ELF-1 (cell line): ENCODE measurements around the gene ITPKB.
A peak's percentile ranks its signal among the peaks of the same experiment; 100 is the strongest.
"Not testable (repeated sequence)": the region's sequence is repeated elsewhere in the genome, so short reads cannot be mapped to it uniquely, and the experiment has no call there.

Experiments
- DNase-seq: peaks from one replicate; pipeline ENCODE4 v3.0.0-alpha.2; 2016; ENCODE audit warnings: low read depth, low spot score

ITPKB gene

GRCh38 chr1:226738995-226739695, at the start of gene ITPKB:
TSS of gene ITPKB (minus strand) at chr1:226739282. CDS start at chr1:226737458, 1,824 bp downstream.
- peak; percentile 47 for DNase-seq

GRCh38 chr1:226787638-226788037, 48.6 kb upstream of the ITPKB start:
- no peak for DNase-seq

- no peak for DNase-seq
Observed at GRCh38 chr1:226787071-226787470, 48.0 kb upstream of the ITPKB start.

GRCh38 chr1:226786550-226786949, 47.5 kb upstream of the ITPKB start:
- no peak for DNase-seq

GRCh38 chr1:226785805-226786204, 46.7 kb upstream of the ITPKB start:
- DNase-seq = no peak

- DNase-seq = no peak
Observed at GRCh38 chr1:226784081-226785049, 45.3 kb upstream of the ITPKB start.

GRCh38 chr1:226782845-226783601, 43.9 kb upstream of the ITPKB start:
- no peak for DNase-seq

- no peak for DNase-seq
Observed at GRCh38 chr1:226781937-226782609, 43.0 kb upstream of the ITPKB start.

GRCh38 chr1:226779561-226779960, 40.5 kb upstream of the ITPKB start:
- DNase-seq = no peak

GRCh38 chr1:226778657-226779058, 39.6 kb upstream of the ITPKB start:
- DNase-seq = no peak

- no peak for DNase-seq
Observed at GRCh38 chr1:226776975-226777374, 37.9 kb upstream of the ITPKB start.

GRCh38 chr1:226776066-226776465, 37.0 kb upstream of the ITPKB start:
- no peak for DNase-seq

- no peak for DNase-seq
Observed at GRCh38 chr1:226772446-226773139, 33.5 kb upstream of the ITPKB start.

- not testable (repeated sequence) for DNase-seq
Observed at GRCh38 chr1:226767170-226767569, 28.1 kb upstream of the ITPKB start.

GRCh38 chr1:226766565-226766964, 27.5 kb upstream of the ITPKB start:
- DNase-seq = no peak

GRCh38 chr1:226764533-226764932, 25.5 kb upstream of the ITPKB start:
- no peak for DNase-seq

- peak; percentile 88 for DNase-seq
Observed at GRCh38 chr1:226763905-226764264, 24.8 kb upstream of the ITPKB start.

GRCh38 chr1:226762988-226763904, 24.2 kb upstream of the ITPKB start:
- DNase-seq = no peak

GRCh38 chr1:226762055-226762454, 23.0 kb upstream of the ITPKB start:
- DNase-seq = no peak

- no peak for DNase-seq
Observed at GRCh38 chr1:226761322-226761721, 22.2 kb upstream of the ITPKB start.
